ENCODE measurements around the gene DPF1.

DPF1 gene

GRCh38 chr19:38196245-38196837, 27.7 kb downstream of the DPF1 start:
- no peak for DNase-seq

GRCh38 chr19:38195237-38195636, 28.8 kb downstream of the DPF1 start:
- no peak for DNase-seq

- DNase-seq = no peak
These were observed 29.8 kb downstream of the DPF1 start for GRCh38 chr19:38194061-38194701.

- no peak for DNase-seq
These were observed 30.6 kb downstream of the DPF1 start for GRCh38 chr19:38193445-38193844.

- no peak for DNase-seq
These were observed 32.3 kb downstream of the DPF1 start for GRCh38 chr19:38191747-38192146.

- DNase-seq = no peak
These were observed 33.2 kb downstream of the DPF1 start for GRCh38 chr19:38190793-38191192.

- DNase-seq = no peak
These were observed 34.0 kb downstream of the DPF1 start for GRCh38 chr19:38190061-38190460.

- DNase-seq = no peak
These were observed 38.5 kb downstream of the DPF1 start for GRCh38 chr19:38185562-38185961.

GRCh38 chr19:38184815-38185214, 39.2 kb downstream of the DPF1 start:
- DNase-seq = no peak

- DNase-seq = no peak
These were observed 40.6 kb downstream of the DPF1 start for GRCh38 chr19:38183251-38183897.

- DNase-seq = no peak
These were observed 41.3 kb downstream of the DPF1 start for GRCh38 chr19:38182536-38183210.

- DNase-seq = no peak
These were observed 44.0 kb downstream of the DPF1 start for GRCh38 chr19:38180071-38180470.

GRCh38 chr19:38175422-38175821, 48.6 kb downstream of the DPF1 start:
- DNase-seq = no peak

- no peak for DNase-seq
These were observed 50.6 kb downstream of the DPF1 start for GRCh38 chr19:38173291-38174041.

- DNase-seq = no peak
These were observed 52.0 kb downstream of the DPF1 start for GRCh38 chr19:38172001-38172400.

- no peak for DNase-seq
These were observed 53.7 kb downstream of the DPF1 start for GRCh38 chr19:38170334-38170733.

- DNase-seq = no peak
These were observed 55.4 kb downstream of the DPF1 start for GRCh38 chr19:38168637-38169036.

- no peak for DNase-seq
These were observed 58.7 kb downstream of the DPF1 start for GRCh38 chr19:38165335-38165734.

- DNase-seq = no peak
These were observed 59.5 kb downstream of the DPF1 start for GRCh38 chr19:38164526-38164925.

- no peak for DNase-seq
These were observed 60.4 kb downstream of the DPF1 start for GRCh38 chr19:38163419-38164290.

- DNase-seq = no peak
These were observed 61.4 kb downstream of the DPF1 start for GRCh38 chr19:38162632-38163031.

GRCh38 chr19:38162094-38162493, 61.9 kb downstream of the DPF1 start:
- no peak for DNase-seq

Measured in activated CD4-positive, CD25-positive, alpha-beta regulatory T cell treated with anti-CD3 and anti-CD28 coated beads, Interleukin-2, amount 50 U/mL, for 72 hours (primary cell).